Endothelial cell of umbilical vein (primary cell): ENCODE data around the gene STXBP2. TPM values are rescaled to one million over a fixed set of nuclear protein-coding genes. Genes with fewer than 3 reads are reported as not detected.

Experiments
- BruUV-seq: library from RNA; stranded (reverse); fragments of 400-500 nt; replicated peaks from 2 replicates; lab custom pipeline; 2021; lab: Mats Ljungman, UMichigan
- CTCF ChIA-PET: fragments of 300-600, 350-600 bp; sonication (Branson Sonifier 250); formaldehyde crosslinking; loops from one replicate; lab custom pipeline; 2021; ENCODE audit warnings: antibody characterized with exemption, inconsistent platforms; lab: Charles Lee
- POLR2A ChIA-PET: fragments of 300-600, 350-600 bp; sonication (Branson Sonifier 250); formaldehyde crosslinking; loops from one replicate; lab custom pipeline; 2021; ENCODE audit warnings: antibody characterized with exemption, inconsistent platforms; lab: Charles Lee
- DNase-seq: peaks from one replicate; pipeline ENCODE4 v3.0.0-alpha.2; 2011; ENCODE audit warnings: low read depth, low spot score
- FAIRE-seq: peaks from 2 replicates; lab custom pipeline; 2011; peaks lifted over from hg19 to GRCh38; lab: Jason Lieb, UNC
- H2AFZ ChIP-seq: 2 replicates; pipeline ENCODE4 v1.6.0; 2012; ENCODE audit warnings: low read depth, low read length, control low read depth, inconsistent platforms
- H3K27ac ChIP-seq: 2 replicates; pipeline ENCODE4 v1.5.1; 2011; ENCODE audit warnings: low read depth, mild to moderate bottlenecking, control low read depth, low read length, moderate library complexity; ENCODE audit not compliant: insufficient read depth
- H3K27me3 ChIP-seq, 2 experiments: 2 replicates each; pipeline versions ENCODE4 v1.6.0 to v1.6.1; 2011; ENCODE audit warnings: low read length in 2 of 2, mixed read lengths in 1 of 2; ENCODE audit not compliant: control insufficient read depth in 2 of 2, insufficient read depth in 2 of 2
- H3K36me3 ChIP-seq, 2 experiments: 2 replicates in 1 of 2; 3 replicates in 1 of 2; pipeline ENCODE4 v1.5.1; 2011; ENCODE audit warnings: low read length in 2 of 2, mild to moderate bottlenecking in 1 of 2, moderate library complexity in 1 of 2; ENCODE audit not compliant: control insufficient read depth in 2 of 2, insufficient read depth in 2 of 2; ENCODE audit errors: extremely low read depth in 1 of 2
- H3K4me1 ChIP-seq: 3 replicates; pipeline ENCODE4 v1.5.1; 2011; ENCODE audit warnings: mild to moderate bottlenecking, low read length; ENCODE audit not compliant: control insufficient read depth, insufficient read depth; ENCODE audit errors: extremely low read depth
- H3K4me2 ChIP-seq: 2 replicates; pipeline ENCODE4 v1.6.1; 2011; ENCODE audit warnings: low read length, control low read depth, mixed read lengths; ENCODE audit not compliant: insufficient read depth
- H3K4me3 ChIP-seq, 3 experiments: fragments of 200-600 bp in 1 of 3; sonication (generic), shearing (Covaris generic) in 1 of 3; replicated peaks in 1 of 3; 2 replicates each; pipeline ENCODE4 v1.5.1; 2011 to 2016; ENCODE audit warnings: control low read depth in 3 of 3, low read length in 3 of 3, mild to moderate bottlenecking in 2 of 3, inconsistent platforms in 1 of 3, low read depth in 1 of 3, moderate library complexity in 1 of 3; ENCODE audit not compliant: insufficient read depth in 1 of 3
- H3K79me2 ChIP-seq: 2 replicates; pipeline ENCODE4 v1.6.0; 2012; ENCODE audit warnings: low read length, inconsistent platforms; ENCODE audit not compliant: control insufficient read depth, insufficient read depth
- H3K9ac ChIP-seq: replicated peaks from 2 replicates; pipeline ENCODE3; 2011; ENCODE audit warnings: low read length, control low read depth; ENCODE audit not compliant: insufficient read depth; ENCODE audit errors: extremely low read depth
- H3K9me1 ChIP-seq: replicated peaks from 3 replicates; pipeline ENCODE4 v1.6.0; 2011; ENCODE audit warnings: mild to moderate bottlenecking, low read length; ENCODE audit not compliant: control insufficient read depth, insufficient read depth; ENCODE audit errors: extremely low read depth
- H3K9me3 ChIP-seq: replicated peaks from 2 replicates; pipeline ENCODE4 v1.5.1; 2012; ENCODE audit warnings: low read length, inconsistent platforms; ENCODE audit not compliant: control insufficient read depth, insufficient read depth
- H4K20me1 ChIP-seq: replicated peaks from 2 replicates; pipeline ENCODE3; 2011; ENCODE audit warnings: mild to moderate bottlenecking, low read length; ENCODE audit not compliant: control insufficient read depth, insufficient read depth; ENCODE audit errors: extremely low read depth
- CTCF ChIP-seq, 2 donors: IDR thresholded peaks; 1 replicate in 1 of 2; 2 replicates in 1 of 2; pipeline ENCODE4 v1.5.1; 2011; ENCODE audit warnings: low read length in 2 of 2, mild to moderate bottlenecking in 2 of 2, moderate library complexity in 2 of 2, control low read depth in 1 of 2, inconsistent platforms in 1 of 2, low read depth in 1 of 2; ENCODE audit not compliant: insufficient read depth in 1 of 2; ENCODE audit errors: extremely low read depth in 1 of 2
- EZH2 ChIP-seq: IDR thresholded peaks from 2 replicates; pipeline ENCODE4 v1.6.1; 2012; ENCODE audit warnings: borderline replicate concordance, low read depth, mild to moderate bottlenecking, moderate library complexity, low read length, inconsistent platforms; ENCODE audit not compliant: severe bottlenecking
- FOS ChIP-seq: IDR thresholded peaks from 2 replicates; pipeline ENCODE4 v1.6.1; 2011; ENCODE audit warnings: mild to moderate bottlenecking, low read length, moderate library complexity, borderline replicate concordance; ENCODE audit not compliant: insufficient read depth
- GATA2 ChIP-seq: IDR thresholded peaks from 2 replicates; pipeline ENCODE4 v1.7.0; 2011; ENCODE audit warnings: low read depth, mild to moderate bottlenecking, moderate library complexity, mixed read lengths, low read length; ENCODE audit not compliant: insufficient read length, insufficient read depth
- JUN ChIP-seq: IDR thresholded peaks from 2 replicates; pipeline ENCODE4 v1.6.1; 2011; ENCODE audit warnings: borderline replicate concordance, low read depth; ENCODE audit not compliant: insufficient read length, insufficient read depth
- MAX ChIP-seq: IDR thresholded peaks from 2 replicates; pipeline ENCODE4 v1.6.1; 2011; ENCODE audit not compliant: insufficient read depth, insufficient read length
- MYC ChIP-seq: IDR thresholded peaks from one replicate; pipeline ENCODE4 v1.6.1; 2011; ENCODE audit warnings: mild to moderate bottlenecking, low read depth, low read length
- POLR2A ChIP-seq: IDR thresholded peaks from 2 replicates; pipeline ENCODE4 v1.6.1; 2012; ENCODE audit warnings: low read depth, mild to moderate bottlenecking, control low read depth, low read length
- POLR2AphosphoS5 ChIP-seq: IDR thresholded peaks from 2 replicates; pipeline ENCODE4 v1.6.1; 2012; ENCODE audit warnings: low read depth, mild to moderate bottlenecking, control low read depth, low read length, moderate library complexity; ENCODE audit not compliant: insufficient read depth
- dilution Hi-C: fragments of 300-500 bp; cut with MboI; formaldehyde crosslinking; loops from one replicate; pipeline ENCODE4 v1.15.0; 2019; ENCODE audit warnings: low sequenced_read_pairs; ENCODE audit not compliant: extremely low pct_ligation_motif_present
- intact Hi-C: fragments of 100-400 bp; cut with micrococcal nuclease; formaldehyde crosslinking; loops from one replicate; pipeline ENCODE4 v1.10.0; 2022
- polyA plus RNA-seq, 4 experiments: library from polyadenylated mRNA; depleted of rRNA in 3 of 4; stranded (reverse) in 3 of 4; unstranded in 1 of 4; fragments of >200 nt; gene quantifications; 2 replicates each; pipeline versions ENCODE4 v1.2.1 to v1.2.3, GENCODE V29; 2011 to 2012; ENCODE audit warnings: missing spikeins in 1 of 4
- total RNA-seq: library from RNA; stranded (reverse); gene quantifications from 2 replicates; pipeline ENCODE4 v1.2.3, GENCODE V29; 2021

Gene STXBP2
- total and polyA plus RNA-seq, 2 donors (not counting 3 experiments of a cell fraction or from before 2014, with no cell fraction given): 70.0 to 105 TPM

GRCh38 chr19:7665076-7665475 lies 28.2 kb downstream of the STXBP2 start:
- Histone ChIP-seq H3K4me1 (no peaks in the 10 kb centered on the region), H2AFZ (no peak overlapping the region), H3K27me3 (peaks cover 7 to 8% of the 10 kb centered on the region in 2 experiments), H3K9me1 (no peaks in the 10 kb centered on the region), H3K27ac (no peak overlapping the region), H3K4me2 (no peak overlapping the region), H3K9me3 (no peaks in the 10 kb centered on the region), H3K9ac (no peak overlapping the region), H3K79me2 (no peaks in the 10 kb centered on the region), H3K4me3 (no peak overlapping the region), H3K36me3 (no peaks in the 10 kb centered on the region), H4K20me1 (no peaks in the 10 kb centered on the region)
- no peak for DNase-seq
- CTCF ChIA-PET: interaction anchor here (1.0 kb wide), 1 partner anchor 16 kb away, joined by 3 read pairs; the partner anchor contains the start of gene TRAPPC5
- FAIRE-seq: no peak
- POLR2A ChIA-PET: no interaction called here
- intact Hi-C loops: no loop called here
- dilution Hi-C loops: no loop called here
- TF ChIP-seq MYC (no peak), GATA2 (no peak), FOS (no peak), MAX (no peak), POLR2AphosphoS5 (no peak), CTCF (IDR thresholded peaks at IDR 0.05; ENCODE audit: extremely low read depth in 1 of 2, insufficient read depth in 1 of 2, low read depth in 1 of 2, low read length in 2 of 2) (no peak), POLR2A (no peak), EZH2 (no peak), JUN (no peak)
- BruUV-seq: no TSS peak
